Left hindlimb (tissue), 1 donor: ENCODE data around the gene CDC7.

Source experiments
- DNase-seq: peaks from one replicate; pipeline ENCODE4 v3.0.0-alpha.2; 2018

The CDC7 gene

GRCh38 chr1:91549041-91549735 is 48.5 kb downstream of the CDC7 start:
- no peak for DNase-seq

DNA sequence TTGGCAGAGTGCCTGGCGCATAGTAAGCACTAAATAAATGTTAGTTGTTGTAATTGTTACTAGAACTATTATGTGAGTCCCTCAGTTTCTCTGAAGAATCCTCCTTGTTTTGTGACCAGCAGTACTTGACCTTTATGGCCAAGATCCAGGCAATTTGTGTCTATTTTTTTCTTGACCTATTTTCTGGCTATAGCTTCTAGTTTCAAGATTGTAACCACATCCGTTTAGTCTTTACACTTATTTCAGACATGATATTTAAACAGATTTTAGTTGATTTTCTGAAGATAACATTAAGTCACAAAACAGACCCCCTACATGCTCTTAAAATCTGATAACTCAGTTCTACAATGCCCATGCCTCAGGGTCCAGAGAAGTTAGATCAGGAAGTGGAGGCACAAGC is 50.3 kb downstream of the CDC7 start:
- DNase-seq, result no peak

DNA sequence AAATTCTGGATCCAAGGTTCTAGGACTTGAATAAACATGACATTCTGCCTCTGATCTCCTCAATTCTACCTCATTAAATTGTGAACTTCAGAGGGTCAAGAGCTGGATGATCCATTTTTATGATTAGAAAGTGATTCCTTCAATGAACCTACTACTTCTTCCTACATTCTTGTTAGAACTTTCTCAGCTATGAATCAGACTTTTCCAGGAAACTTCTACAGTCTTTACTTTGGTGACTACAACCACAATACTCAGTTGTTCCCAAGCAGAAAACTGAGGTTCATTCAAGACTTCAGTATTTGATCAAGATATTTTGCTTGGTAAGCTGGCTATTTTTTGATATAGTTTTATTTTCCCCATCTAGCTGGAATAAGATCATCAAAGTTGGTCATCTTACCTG is 51.4 kb downstream of the CDC7 start:
- DNase-seq, result no peak

DNA sequence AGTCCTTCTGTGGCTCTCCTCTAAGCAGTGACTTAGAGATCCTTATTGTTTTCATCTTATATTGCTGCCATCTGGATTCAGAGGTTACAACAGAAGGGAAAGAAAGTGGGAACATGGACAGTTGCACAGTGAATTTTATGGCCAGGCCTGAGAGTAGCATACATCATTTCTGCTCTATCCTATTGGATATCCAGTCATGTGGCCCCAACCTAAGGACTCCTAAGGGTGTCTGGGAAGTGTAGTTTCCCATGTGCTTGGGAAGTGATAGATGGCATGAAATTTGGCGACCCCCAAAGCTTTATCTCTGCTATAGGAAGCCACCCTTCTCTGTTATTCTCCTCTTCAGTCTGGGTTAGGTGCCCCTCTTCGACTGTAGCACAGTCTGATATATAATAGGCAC is 51.9 kb downstream of the CDC7 start:
- no peak for DNase-seq

DNA sequence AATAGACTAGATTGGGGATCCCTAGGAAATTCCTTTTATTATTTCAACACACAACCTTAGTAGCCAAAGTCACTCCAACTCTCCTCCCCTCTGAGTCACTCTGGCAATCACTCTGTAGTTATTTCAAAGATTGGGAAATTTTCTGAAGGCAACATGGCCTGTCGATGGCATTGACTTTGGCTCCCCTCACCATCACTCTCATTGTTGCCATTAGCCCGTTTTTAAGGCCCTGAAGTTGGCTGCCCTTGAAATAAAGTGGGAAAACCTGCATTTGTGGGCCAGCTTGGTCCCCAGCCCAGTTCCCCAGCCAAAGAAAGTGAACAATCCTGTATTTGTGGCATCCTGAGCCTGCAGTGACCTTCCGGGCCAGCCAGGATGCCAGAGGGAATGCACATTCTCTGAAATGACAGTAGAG is 52.5 kb downstream of the CDC7 start:
- DNase-seq, result no peak

- no peak for DNase-seq
Observed at GRCh38 chr1:91555074-91555730, 54.6 kb downstream of the CDC7 start.

- no peak for DNase-seq
Observed at GRCh38 chr1:91555821-91556531, 55.3 kb downstream of the CDC7 start.

GRCh38 chr1:91556556-91556955 is 55.9 kb downstream of the CDC7 start:
- DNase-seq, result no peak

GRCh38 chr1:91557039-91557690 is 56.5 kb downstream of the CDC7 start:
- no peak for DNase-seq

DNA sequence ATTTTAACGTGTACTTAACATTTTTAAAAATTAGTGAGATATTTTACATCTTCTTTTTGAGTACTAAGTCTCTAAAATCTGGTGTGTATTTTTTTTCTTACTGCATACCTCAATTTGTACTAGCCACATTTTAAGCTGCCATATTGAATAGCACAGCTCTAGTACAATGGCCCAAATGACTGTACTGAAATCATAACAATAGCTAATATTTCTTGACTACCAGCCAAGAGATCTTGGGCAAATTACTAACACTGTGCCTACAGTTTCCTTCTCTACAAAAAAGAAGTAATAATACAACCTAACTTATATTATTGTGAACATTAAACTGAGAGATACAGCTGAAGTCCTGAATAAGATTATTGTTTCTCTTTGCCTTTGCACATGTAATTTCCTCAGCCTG is 57.2 kb downstream of the CDC7 start:
- no peak for DNase-seq

DNA sequence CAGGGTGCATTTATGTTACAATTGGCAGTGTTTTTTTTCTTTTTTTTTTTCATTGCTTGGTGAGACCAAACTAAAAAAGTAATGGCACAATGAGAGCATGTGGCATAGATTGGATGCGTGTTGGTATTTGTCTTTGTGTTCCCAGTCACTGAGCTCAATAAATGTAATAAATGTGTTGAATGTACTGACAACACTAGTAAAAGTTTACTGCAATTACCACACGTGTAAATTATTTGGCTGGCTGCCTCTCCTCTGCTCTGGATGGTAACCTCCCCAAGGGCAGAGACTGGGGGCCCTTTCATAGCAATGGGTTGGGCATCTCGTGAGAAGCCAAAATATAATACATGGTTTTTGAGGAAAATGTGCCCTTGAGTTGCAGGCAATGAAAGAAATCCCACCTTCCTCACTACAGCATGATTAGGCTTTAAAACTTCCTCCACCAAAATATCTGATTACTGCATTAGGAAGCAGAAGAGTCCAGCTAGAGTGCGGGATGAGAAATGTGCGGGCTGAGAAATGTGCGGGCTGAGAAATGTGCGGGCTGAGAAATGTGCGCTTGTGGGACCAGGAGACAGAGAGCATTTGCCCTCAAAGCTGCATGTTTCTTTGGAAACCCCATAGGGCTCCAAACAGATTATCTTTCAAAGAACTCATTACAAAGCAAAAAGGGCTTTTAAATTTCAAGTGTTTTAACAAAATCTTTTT is 58.5 kb downstream of the CDC7 start:
- DNase-seq, result no peak

DNA sequence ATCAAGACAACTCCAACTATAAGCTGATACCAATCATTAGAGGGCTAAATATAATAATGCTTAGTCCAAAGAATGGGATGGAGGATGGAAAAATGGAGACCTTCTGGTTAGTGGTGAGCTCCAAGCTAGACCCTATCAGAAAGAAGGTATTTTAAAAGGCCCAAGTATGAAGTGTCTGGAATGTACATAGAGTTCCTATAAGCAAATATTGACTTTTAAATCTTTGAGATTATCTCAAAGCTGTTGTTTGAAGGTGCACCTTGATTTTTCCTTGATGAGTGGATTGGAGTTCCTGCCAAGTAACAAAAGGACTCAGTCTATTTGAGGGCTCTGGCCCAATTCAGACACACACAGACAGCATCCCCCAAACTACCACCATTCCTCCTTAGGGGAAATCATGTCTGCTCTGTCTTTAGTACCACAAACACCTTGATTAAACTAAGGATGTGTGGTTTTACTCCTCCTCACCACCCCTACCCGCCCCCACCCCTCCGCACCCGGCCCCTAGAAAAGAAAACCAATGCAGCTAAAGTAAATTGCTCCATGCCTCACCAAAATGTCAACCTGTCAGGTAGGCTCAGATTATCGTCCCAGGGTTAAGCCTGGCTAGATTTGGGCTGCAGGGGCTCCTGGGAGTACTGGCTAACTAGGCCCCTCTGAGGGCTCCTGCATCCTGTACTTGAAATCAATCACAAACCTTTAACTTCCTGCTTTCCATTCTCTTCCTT is 59.4 kb downstream of the CDC7 start:
- DNase-seq, result no peak

GRCh38 chr1:91564888-91565701 is 64.4 kb downstream of the CDC7 start:
- DNase-seq, result no peak

- no peak for DNase-seq
Observed at GRCh38 chr1:91567583-91567982, 66.9 kb downstream of the CDC7 start.

GRCh38 chr1:91568261-91568660 is 67.6 kb downstream of the CDC7 start:
- DNase-seq, result no peak

DNA sequence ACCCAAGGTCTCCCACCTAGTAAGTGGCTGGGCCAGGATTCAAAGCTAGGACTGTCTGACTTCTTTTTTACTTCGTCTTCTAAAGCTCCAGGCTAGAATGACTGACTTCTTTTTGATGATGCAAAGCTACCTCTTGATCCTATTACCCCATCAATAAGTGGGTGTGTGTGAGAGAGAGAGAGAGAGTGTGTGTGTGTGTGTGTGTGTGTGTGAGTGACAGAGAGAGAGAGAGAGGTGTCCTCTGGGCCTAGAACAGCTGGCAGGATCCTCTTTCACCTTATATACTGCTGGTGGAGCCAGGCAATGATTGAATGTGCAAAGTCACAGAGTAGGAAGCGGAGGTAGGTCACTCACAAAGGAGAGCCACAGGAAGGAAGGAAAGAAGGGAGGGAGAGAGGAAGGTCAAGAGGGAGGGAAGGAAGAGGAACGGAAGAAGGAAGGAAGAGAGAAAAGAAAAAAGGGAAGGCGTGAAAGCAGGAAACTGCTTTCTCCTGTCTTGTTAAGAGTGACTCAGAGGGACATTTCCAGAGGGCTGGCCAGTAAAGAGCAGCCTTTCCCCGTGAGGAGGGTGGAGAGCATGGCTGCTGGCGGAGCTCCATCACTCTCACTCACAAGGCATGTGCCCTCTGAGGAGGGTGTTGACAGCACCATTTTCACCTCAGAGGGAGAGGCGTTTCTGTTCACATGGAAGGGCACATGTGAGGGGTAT is 68.9 kb downstream of the CDC7 start:
- peak; percentile 76 for DNase-seq

GRCh38 chr1:91570120-91570448 is 69.4 kb downstream of the CDC7 start:
- DNase-seq, result no peak

DNA sequence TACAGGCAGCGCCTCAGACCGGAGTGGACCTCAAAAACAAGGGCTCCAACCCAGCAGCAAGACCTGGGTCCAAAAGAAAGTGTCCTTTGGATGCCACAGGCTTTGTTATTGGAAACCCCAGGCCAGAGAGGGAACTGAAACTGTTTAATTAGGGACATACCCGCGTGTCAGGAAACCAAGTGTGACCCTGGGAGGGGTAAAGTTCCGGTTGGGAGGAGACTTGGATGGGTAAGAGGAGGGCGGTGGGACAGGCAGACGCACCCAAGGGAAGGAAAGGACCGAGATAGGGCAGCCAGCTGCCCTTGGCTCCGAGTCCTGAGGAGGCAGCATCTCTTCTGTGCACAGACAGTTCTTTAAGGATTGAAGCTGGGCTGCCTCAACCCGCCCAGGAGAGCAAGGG is 71.4 kb downstream of the CDC7 start:
- no peak for DNase-seq
